ENCODE results near the gene CRACR2B. TPM values are rescaled to one million over a fixed set of nuclear protein-coding genes. Genes with fewer than 3 reads are reported as not detected.

The CRACR2B gene
- total RNA-seq, 2 experiments from 2014 or later = 0.33 TPM; not detected in 1

DNA sequence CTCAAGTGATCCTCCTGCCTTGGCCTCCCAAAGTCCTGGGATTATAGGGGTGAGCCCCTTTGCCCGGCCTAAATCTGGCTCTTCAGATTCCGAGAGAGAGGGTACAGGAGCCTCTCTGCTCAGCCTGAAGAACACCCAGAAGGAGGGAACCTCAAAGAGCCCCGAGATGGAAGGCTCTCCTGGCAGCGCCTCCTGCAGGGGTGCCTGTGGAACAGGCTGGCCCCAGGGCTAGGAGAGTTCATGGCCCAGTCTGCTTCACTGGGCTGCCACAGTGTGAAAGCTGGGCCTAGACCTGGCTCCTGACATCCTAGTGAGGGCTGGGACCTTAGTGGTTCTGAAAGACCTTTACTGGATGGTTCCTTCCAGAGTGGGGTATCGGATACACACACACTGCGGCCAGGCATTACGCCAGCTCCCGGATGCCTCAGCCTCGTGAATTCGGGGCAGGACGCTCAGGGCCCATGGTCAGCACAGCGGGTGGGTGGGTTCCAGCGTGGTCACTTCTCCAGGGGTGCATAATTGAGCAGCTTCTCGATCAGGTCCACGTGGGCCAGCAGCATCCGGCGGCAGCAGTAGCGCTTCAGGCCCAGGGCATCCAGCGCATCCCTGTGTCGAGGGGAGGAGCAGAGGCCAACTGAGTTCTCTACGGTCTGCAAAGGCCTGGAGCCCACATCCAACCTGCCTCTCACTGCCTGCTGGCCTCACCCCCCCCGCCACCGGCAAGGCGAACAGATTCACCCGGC, 12.3 kb downstream of the CRACR2B start:
- H3K36me3 ChIP-seq (ENCODE audit: insufficient read depth, low read length) = peaks cover 28% of the 10 kb centered on the region
- H3K4me1 ChIP-seq (ENCODE audit: insufficient read depth, low read length) = peaks cover 46% of the 10 kb centered on the region
- H3K36me3 Mint-ChIP-seq (ENCODE audit: low read depth) = peaks cover 22% of the 10 kb centered on the region
- no peak overlapping the region for H3K27ac Mint-ChIP-seq
- H3K27ac ChIP-seq (ENCODE audit: low read depth in 1 of 2, low read length in 2 of 2) = no peak overlapping the region
- H3K4me3 ChIP-seq (ENCODE audit: low read length) = no peak overlapping the region
- DNase-seq (peak in 1 of 14 experiments; percentile 40), ATAC-seq (ENCODE audit: poor library complexity) (no peak)
- TF ChIP-seq, protein P1, sequence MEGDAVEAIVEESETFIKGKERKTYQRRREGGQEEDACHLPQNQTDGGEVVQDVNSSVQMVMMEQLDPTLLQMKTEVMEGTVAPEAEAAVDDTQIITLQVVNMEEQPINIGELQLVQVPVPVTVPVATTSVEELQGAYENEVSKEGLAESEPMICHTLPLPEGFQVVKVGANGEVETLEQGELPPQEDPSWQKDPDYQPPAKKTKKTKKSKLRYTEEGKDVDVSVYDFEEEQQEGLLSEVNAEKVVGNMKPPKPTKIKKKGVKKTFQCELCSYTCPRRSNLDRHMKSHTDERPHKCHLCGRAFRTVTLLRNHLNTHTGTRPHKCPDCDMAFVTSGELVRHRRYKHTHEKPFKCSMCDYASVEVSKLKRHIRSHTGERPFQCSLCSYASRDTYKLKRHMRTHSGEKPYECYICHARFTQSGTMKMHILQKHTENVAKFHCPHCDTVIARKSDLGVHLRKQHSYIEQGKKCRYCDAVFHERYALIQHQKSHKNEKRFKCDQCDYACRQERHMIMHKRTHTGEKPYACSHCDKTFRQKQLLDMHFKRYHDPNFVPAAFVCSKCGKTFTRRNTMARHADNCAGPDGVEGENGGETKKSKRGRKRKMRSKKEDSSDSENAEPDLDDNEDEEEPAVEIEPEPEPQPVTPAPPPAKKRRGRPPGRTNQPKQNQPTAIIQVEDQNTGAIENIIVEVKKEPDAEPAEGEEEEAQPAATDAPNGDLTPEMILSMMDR (IDR thresholded peaks at IDR 0.05) = no peak
- H3K27me3 Mint-ChIP-seq = no peaks in the 10 kb centered on the region
- no peaks in the 10 kb centered on the region for H3K9me3 ChIP-seq (ENCODE audit: control insufficient read depth in 1 of 2, insufficient read depth in 1 of 2, low read length in 2 of 2)
- POLR2A ChIA-PET = interaction anchor here (5.0 to 7.6 kb wide), 2 partner anchors 10 to 21 kb away, joined by 49 to 71 read pairs; partner anchors contain the start of genes CD151, CRACR2B and PNPLA2
- no peaks in the 10 kb centered on the region for H3K9me3 Mint-ChIP-seq
- peak overlapping the region; percentile 74 for H3K4me3 Mint-ChIP-seq
- H3K27me3 ChIP-seq (ENCODE audit: control insufficient read depth in 1 of 2, insufficient read depth in 2 of 2, low read length in 2 of 2) = peaks cover 0 to 2% of the 10 kb centered on the region in 2 experiments
- CTCF ChIA-PET = interaction anchor here (0.8 kb wide), 1 partner anchor 75 kb away, joined by 3 read pairs; no protein-coding TSS in a partner anchor
- peaks cover 6% of the 10 kb centered on the region for H3K4me1 Mint-ChIP-seq (ENCODE audit: low read depth)
- intact Hi-C loops (cut with DNase I, micrococcal nuclease) = loop anchor here (10.0 kb wide), 4 partner anchors 85 to 735 kb away; partner anchors contain the start of genes AP2A2 (in 1 of the 2) and DUSP8 (in 1 of the 2)

DNA sequence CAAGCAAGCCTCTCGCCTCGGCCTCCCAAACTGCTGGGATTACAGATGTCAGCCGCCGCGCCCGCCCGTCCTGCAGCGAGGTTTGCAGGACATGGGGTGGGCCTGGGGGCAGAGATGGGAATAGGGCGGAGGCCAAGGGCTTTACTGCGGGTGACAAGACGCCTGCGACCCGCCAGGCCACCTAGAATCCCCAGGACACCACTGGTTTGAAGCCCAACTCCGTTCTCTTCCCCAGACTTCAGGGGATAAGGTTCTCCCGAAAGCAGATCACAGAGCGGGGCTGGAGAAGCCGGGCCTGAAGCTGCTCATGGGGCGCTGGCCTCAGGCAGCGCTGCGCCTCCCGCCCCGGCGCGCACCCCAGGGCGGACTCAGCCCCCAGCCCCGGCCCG, 14.3 kb downstream of the CRACR2B start:
- H3K27me3 Mint-ChIP-seq = no peaks in the 10 kb centered on the region
- CTCF ChIA-PET = no interaction called here
- H3K4me3 ChIP-seq (ENCODE audit: low read length) = peak overlapping the region; percentile 91
- no peaks in the 10 kb centered on the region for H3K9me3 Mint-ChIP-seq
- peak overlapping the region in 1 of 2 donors; percentile 50 for H3K27ac ChIP-seq (ENCODE audit: low read depth in 1 of 2, low read length in 2 of 2)
- peaks cover 28% of the 10 kb centered on the region for H3K36me3 ChIP-seq (ENCODE audit: insufficient read depth, low read length)
- peak overlapping the region; percentile 87 for H3K4me3 Mint-ChIP-seq
- intact Hi-C loops (cut with DNase I, micrococcal nuclease) = loop anchor here (1.0 to 10.0 kb wide), 6 partner anchors 22 to 733 kb away; partner anchors contain the start of genes AP2A2 (in 1 of the 2), DUSP8 (in 1 of the 2) and RPLP2 (in 1 of the 2)
- H3K36me3 Mint-ChIP-seq (ENCODE audit: low read depth) = peaks cover 22% of the 10 kb centered on the region
- peaks cover 6% of the 10 kb centered on the region for H3K4me1 Mint-ChIP-seq (ENCODE audit: low read depth)
- ATAC-seq (ENCODE audit: poor library complexity) = peak; percentile 45
- H3K9me3 ChIP-seq (ENCODE audit: control insufficient read depth in 1 of 2, insufficient read depth in 1 of 2, low read length in 2 of 2) = no peaks in the 10 kb centered on the region
- TF ChIP-seq, protein P1 (IDR thresholded peaks at IDR 0.05) = no peak
- peak overlapping the region; percentile 42 for H3K27ac Mint-ChIP-seq
- POLR2A ChIA-PET = interaction anchor here (1.0 to 7.6 kb wide), 3 partner anchors 12 to 33 kb away, joined by 4 to 71 read pairs (median 49); partner anchors contain the start of genes CD151, CRACR2B, PNPLA2 and RPLP2
- peaks cover 0 to 2% of the 10 kb centered on the region in 2 experiments for H3K27me3 ChIP-seq (ENCODE audit: control insufficient read depth in 1 of 2, insufficient read depth in 2 of 2, low read length in 2 of 2)
- DNase-seq = no peak
- peaks cover 43% of the 10 kb centered on the region for H3K4me1 ChIP-seq (ENCODE audit: insufficient read depth, low read length)

DNA sequence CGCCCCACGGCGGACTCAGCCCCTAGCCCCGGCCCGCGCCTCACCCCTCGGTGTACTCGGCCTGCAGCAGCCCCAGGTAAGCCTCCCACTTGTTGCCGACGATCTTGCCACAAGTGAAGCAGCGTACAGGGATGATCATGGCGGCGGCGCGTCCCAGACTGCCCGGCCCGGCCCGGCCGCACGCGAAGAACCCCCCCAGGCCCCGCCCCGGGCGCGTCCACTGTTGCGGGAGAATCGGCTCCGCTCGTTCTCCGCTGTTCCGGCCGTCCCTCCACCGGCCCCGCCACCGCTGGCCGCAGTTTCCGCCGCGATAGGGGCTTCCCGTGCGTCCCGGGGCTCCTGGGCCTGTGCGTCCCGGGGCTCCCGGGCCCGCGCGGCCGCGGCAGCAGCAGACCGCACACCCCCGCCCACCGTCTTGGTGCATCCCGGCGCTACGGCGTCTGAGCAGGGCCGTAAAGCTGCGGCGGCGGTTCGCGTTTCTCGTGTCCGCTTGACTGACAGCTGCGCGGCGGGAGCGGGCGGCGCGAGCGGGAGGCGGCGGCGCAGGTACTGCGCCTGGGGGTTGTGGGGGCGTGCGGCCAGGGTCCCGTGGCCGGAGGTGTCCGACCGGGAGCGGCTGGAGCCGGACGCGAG, 14.8 kb downstream of the CRACR2B start, which contains the start of the genes POLR2L and TSPAN4:
Gene POLR2L (minus strand): TSS at position 160 of the 633 bp plus-strand sequence. CDS start 21 bp downstream, at position 139.
Gene TSPAN4 (plus strand): TSS at position 483 of the 633 bp plus-strand sequence. CDS start 7,453 bp downstream, outside the sequence.
- no peaks in the 10 kb centered on the region for H3K9me3 Mint-ChIP-seq
- peaks cover 26% of the 10 kb centered on the region for H3K36me3 ChIP-seq (ENCODE audit: insufficient read depth, low read length)
- peak within 1 kb of the TSS; percentile 87 for H3K4me3 Mint-ChIP-seq
- H3K4me1 ChIP-seq (ENCODE audit: insufficient read depth, low read length) = peaks cover 43% of the 10 kb centered on the region
- peak within 1 kb of the TSS; percentile 55 for H3K27ac Mint-ChIP-seq
- H3K36me3 Mint-ChIP-seq (ENCODE audit: low read depth) = peaks cover 22% of the 10 kb centered on the region
- POLR2A ChIA-PET = interaction anchor here (0.6 to 7.6 kb wide), 5 partner anchors 12 to 147 kb away, joined by 3 to 71 read pairs (median 10); partner anchors contain the start of genes CD151, CRACR2B, PNPLA2 and RPLP2
- CTCF ChIA-PET = no interaction called here
- DNase-seq (peak; percentile 76 to 94 (median 86)), ATAC-seq (ENCODE audit: poor library complexity) (peak; percentile 83)
- H3K27me3 Mint-ChIP-seq = no peaks in the 10 kb centered on the region
- TF ChIP-seq, protein P1 (IDR thresholded peaks at IDR 0.05) = no peak
- intact Hi-C loops (cut with DNase I, micrococcal nuclease) = loop anchor here (1.0 to 10.0 kb wide), 6 partner anchors 22 to 732 kb away; partner anchors contain the start of genes AP2A2 (in 1 of the 2), DUSP8 (in 1 of the 2) and RPLP2 (in 1 of the 2)
- peaks cover 6% of the 10 kb centered on the region for H3K4me1 Mint-ChIP-seq (ENCODE audit: low read depth)
- no peaks in the 10 kb centered on the region for H3K9me3 ChIP-seq (ENCODE audit: control insufficient read depth in 1 of 2, insufficient read depth in 1 of 2, low read length in 2 of 2)
- H3K4me3 ChIP-seq (ENCODE audit: low read length) = peak within 1 kb of the TSS; percentile 91
- peaks cover 0 to 2% of the 10 kb centered on the region in 2 experiments for H3K27me3 ChIP-seq (ENCODE audit: control insufficient read depth in 1 of 2, insufficient read depth in 2 of 2, low read length in 2 of 2)
- H3K27ac ChIP-seq (ENCODE audit: low read depth in 1 of 2, low read length in 2 of 2) = peak within 1 kb of the TSS in 1 of 2 donors; percentile 50
